Endothelial cell of umbilical vein (primary cell): ENCODE measurements around the gene ITGA8.

Experiments
- CTCF ChIP-seq, 2 donors: IDR thresholded peaks; 1 replicate in 1 of 2; 2 replicates in 1 of 2; pipeline ENCODE4 v1.5.1; 2011; ENCODE audit warnings: low read length in 2 of 2, mild to moderate bottlenecking in 2 of 2, moderate library complexity in 2 of 2, control low read depth in 1 of 2, inconsistent platforms in 1 of 2, low read depth in 1 of 2; ENCODE audit not compliant: insufficient read depth in 1 of 2; ENCODE audit errors: extremely low read depth in 1 of 2
- EZH2 ChIP-seq: IDR thresholded peaks from 2 replicates; pipeline ENCODE4 v1.6.1; 2012; ENCODE audit warnings: borderline replicate concordance, low read depth, mild to moderate bottlenecking, moderate library complexity, low read length, inconsistent platforms; ENCODE audit not compliant: severe bottlenecking
- MAX ChIP-seq: IDR thresholded peaks from 2 replicates; pipeline ENCODE4 v1.6.1; 2011; ENCODE audit not compliant: insufficient read depth, insufficient read length
- MYC ChIP-seq: IDR thresholded peaks from one replicate; pipeline ENCODE4 v1.6.1; 2011; ENCODE audit warnings: mild to moderate bottlenecking, low read depth, low read length
- POLR2A ChIP-seq: IDR thresholded peaks from 2 replicates; pipeline ENCODE4 v1.6.1; 2012; ENCODE audit warnings: low read depth, mild to moderate bottlenecking, control low read depth, low read length

- TF ChIP-seq EZH2 (no peak), MAX (no peak), CTCF (IDR thresholded peaks at IDR 0.05; ENCODE audit: extremely low read depth in 1 of 2, insufficient read depth in 1 of 2, low read depth in 1 of 2, low read length in 2 of 2) (no peak), POLR2A (no peak), MYC (no peak)
Measured at GRCh38 chr10:15658069-15658702, 61.5 kb downstream of the ITGA8 start.
